ENCODE measurements around the gene PLCD1.

PLCD1 gene

DNA sequence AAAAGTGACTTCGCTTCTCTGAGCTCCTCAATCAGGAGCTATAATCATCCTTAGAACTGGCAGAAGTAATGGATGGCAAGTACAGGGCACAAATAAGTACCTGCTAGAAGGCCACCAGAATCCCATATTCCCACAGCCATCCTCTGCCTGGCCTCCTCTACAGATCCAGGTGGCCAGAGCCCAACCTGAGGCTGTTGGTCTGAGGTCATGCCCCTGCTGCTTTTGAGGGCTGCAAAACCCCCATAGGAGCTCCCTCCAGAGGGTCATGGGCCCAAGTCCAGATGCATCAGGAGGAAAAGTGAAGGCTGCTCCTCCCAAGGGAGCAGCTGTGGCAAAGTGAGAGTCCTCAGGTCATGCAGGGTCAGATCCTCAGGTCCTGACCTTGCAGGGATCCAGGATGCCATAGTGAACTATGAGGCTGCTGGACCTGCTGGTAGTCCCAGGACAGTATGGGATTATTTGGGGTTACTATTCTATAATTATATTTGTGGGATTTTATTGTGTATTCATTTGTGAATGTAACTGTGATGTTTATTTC, 3.0 kb upstream of the PLCD1 start:
- H3K4me1 ChIP-seq (ENCODE audit: control insufficient read depth, insufficient read depth, low read length), result peaks cover 4% of the 10 kb centered on the region
- no peak overlapping the region for H3K27ac ChIP-seq (ENCODE audit: low read depth, low read length)
- no peak overlapping the region for H3K9ac ChIP-seq (ENCODE audit: low read length)
- no peaks in the 10 kb centered on the region for H3K36me3 ChIP-seq (ENCODE audit: control insufficient read depth, insufficient read depth, low read length)
- H3K27me3 ChIP-seq (ENCODE audit: control insufficient read depth, insufficient read depth, low read length), result peaks cover 4% of the 10 kb centered on the region
- no peak overlapping the region for H3K4me3 ChIP-seq (ENCODE audit: low read length)

DNA sequence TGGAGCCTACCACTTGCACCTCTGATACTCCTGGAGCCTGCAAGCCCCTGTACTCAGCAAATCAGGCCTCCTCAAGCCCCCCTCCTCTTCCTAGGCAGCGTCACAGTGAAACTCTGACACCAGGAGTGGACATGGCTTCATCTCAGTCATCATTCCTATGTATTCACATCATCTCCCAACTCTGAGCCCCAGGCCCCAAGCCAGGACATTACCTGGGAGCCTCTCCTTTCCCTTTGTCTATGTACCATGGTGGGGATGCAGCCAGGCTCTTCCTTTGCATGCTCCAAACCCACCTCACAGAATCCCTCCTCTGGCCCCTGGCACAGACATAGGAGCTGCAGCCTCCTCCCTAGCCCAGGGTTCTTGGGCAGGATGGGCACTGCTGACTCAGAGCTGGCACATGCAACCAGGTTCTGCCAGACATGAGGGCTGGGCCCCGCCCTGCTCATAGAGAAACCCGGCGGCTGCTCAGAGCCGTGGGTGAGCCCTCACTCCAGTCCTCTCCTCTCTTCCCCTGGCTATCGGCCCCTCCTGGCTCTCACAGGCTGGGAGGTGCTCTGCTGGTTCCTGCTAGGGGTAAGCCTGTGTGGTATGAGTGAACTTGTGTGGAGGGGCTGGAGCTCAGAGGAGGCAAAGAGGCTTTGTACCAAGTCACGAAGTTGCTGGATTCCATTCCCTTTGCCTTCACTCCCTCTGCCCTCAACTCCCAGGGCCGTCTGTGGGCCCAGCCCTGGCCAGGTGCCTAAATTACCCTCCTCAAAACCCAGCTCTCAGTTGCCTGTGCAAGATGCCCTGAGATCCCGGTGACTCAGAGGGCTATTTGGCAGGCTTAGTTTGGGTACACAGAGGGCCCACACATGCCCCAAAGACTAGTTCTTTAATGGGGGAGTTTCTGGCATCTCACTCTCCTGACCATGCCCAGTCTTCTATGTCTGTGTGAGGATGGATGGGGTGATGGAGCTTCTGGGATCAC, 1.9 kb upstream of the PLCD1 start:
- no peak overlapping the region for H3K27ac ChIP-seq (ENCODE audit: low read depth, low read length)
- peaks cover 4% of the 10 kb centered on the region for H3K27me3 ChIP-seq (ENCODE audit: control insufficient read depth, insufficient read depth, low read length)
- H3K9ac ChIP-seq (ENCODE audit: low read length), result no peak overlapping the region

DNA sequence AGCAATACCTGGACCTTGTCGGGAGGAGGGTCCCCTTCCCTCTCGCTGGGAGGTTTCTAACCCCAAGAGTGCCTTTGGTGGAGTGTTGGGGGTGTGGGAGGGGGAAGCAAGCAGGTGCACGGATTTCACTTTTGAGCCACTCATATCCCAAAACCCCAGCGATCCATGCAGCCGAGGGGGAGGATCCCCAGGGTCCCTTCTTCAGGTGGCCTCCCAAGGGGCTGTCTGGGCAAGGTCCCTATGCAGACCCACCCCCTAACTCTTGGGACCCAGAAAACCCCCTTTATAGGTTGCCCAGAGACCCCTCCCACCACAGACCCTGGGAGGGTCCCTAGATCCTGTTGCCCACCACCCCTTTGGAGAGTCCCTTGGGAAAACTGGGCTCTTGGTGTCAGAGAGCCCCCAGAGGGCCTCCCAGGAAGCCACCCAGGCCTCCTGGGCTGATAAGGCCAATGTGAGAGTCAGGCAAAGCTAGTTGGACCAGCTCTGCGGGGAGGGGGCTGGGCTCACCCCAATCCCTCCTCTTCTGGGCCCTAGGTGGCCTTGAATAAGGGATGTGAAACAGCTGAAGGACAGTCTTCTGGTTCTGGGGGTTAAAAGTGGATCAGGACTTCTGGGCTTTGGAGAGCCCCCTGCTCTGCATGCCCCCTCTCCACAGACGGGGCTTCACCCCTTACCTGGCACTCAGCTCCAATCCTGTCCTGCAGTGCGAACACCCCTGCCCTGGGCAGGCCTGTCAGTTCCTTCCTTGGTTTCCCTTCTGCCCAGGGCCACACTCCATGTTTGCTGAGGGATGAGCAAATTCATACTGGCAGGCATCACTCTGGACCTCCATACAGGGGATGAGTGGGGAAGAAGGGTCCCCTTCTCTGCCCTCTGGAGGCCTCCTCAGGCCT, 932 bp upstream of the PLCD1 start:
- H3K27ac ChIP-seq (ENCODE audit: low read depth, low read length), result peak overlapping the region; percentile 69
- peaks cover 8% of the 10 kb centered on the region for H3K4me1 ChIP-seq (ENCODE audit: control insufficient read depth, insufficient read depth, low read length)
- peak overlapping the region; percentile 65 for H3K4me3 ChIP-seq (ENCODE audit: low read length)
- no peaks in the 10 kb centered on the region for H3K36me3 ChIP-seq (ENCODE audit: control insufficient read depth, insufficient read depth, low read length)
- H3K9ac ChIP-seq (ENCODE audit: low read length), result peak overlapping the region; percentile 20
- peaks cover 4% of the 10 kb centered on the region for H3K27me3 ChIP-seq (ENCODE audit: control insufficient read depth, insufficient read depth, low read length)

More for the DNA sequence above, 1.9 kb upstream of the PLCD1 start:
- peaks cover 4% of the 10 kb centered on the region for H3K4me1 ChIP-seq (ENCODE audit: control insufficient read depth, insufficient read depth, low read length)
- no peaks in the 10 kb centered on the region for H3K36me3 ChIP-seq (ENCODE audit: control insufficient read depth, insufficient read depth, low read length)
- H3K4me3 ChIP-seq (ENCODE audit: low read length), result no peak overlapping the region

DNA sequence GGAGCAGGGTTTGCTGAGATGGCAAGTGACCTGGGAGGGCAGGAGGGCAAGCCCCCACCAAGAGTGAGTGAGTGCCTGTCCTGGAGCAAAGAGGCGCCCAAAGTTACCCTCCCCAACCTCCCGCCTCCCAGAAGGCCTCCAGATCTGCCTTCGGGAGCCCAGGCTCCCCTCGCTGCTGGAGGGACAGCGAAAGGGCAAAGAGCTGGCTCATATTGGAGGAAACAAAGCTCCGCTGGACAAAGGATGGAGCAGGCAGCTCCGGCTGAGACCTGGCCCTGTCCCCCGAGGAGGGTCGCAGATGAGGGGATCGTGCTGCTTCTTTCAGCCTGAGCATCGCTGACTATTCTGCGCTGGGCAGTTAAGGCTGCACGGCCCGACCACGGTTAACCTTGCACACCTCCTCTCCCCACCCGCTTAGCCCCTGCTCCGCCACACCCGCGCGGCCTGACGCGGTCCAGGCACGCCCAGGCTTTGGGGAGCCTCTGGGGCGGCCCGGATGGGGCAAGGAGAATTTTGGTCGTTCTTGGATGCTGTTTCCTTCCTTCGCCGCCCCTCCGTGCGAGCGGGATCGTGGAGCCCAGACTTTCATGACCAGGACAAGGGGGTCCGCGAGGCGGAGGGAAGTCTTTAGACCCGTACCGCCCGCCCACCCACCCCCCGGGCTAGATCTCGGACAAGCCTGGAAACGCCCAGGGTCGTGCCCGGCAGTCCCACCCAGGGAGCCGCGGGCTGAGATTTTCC, 651 bp downstream of the PLCD1 start:
- peaks cover 4% of the 10 kb centered on the region for H3K27me3 ChIP-seq (ENCODE audit: control insufficient read depth, insufficient read depth, low read length)
- peaks cover 8% of the 10 kb centered on the region for H3K4me1 ChIP-seq (ENCODE audit: control insufficient read depth, insufficient read depth, low read length)
- H3K27ac ChIP-seq (ENCODE audit: low read depth, low read length), result peak overlapping the region; percentile 69
- H3K36me3 ChIP-seq (ENCODE audit: control insufficient read depth, insufficient read depth, low read length), result no peaks in the 10 kb centered on the region
- H3K4me3 ChIP-seq (ENCODE audit: low read length), result peak overlapping the region; percentile 65
- H3K9ac ChIP-seq (ENCODE audit: low read length), result no peak overlapping the region

DNA sequence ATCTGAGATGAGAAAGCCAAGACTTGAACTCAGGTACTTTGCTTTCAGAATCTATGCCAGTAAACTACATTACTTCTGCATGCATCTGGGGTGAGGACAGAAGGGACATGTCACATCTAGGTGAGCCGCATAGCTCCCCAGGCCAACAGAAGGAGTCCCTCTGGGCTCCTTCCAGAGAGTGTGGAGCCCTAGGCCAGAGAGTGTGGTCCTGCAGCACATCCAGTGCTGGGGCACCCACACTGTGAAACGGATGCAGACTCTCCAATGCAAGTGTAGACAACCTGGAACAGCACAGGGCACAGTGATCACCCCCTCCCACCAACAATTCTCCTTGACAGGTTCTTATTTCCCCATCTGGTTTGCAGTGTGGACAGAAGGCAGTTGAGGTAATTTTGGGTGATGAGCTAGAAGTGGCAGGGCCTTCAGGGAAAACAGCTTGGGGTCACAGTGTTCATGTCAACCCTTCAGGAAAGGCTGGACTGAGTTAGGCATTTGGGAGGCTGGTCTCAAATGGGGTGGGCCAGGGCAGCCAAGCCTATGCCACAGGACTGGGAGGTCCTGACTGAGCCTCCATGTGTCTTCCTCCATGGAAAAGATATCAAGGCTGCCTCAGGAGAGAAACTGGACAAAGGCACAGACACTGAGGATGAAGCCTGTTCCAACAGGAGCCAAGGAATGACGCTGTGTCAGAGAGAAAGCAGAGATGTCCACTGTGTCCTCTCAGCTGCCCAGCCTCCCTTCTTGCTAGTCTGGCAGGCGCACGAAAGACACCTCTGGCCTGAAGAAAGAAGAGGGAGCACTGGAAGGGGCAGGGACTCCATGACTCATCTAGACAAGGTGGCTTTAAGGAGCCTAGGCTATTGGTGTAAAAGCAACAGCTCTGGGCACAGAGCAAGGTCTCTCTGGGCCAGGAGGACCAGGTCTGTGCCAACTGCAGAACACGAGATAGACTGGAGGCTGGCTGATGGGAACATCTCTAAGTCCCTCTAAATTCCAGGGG, 1.7 kb downstream of the PLCD1 start:
- Histone ChIP-seq H3K27me3 (ENCODE audit: control insufficient read depth, insufficient read depth, low read length) (peaks cover 4% of the 10 kb centered on the region), H3K9ac (ENCODE audit: low read length) (no peak overlapping the region), H3K4me1 (ENCODE audit: control insufficient read depth, insufficient read depth, low read length) (peaks cover 8% of the 10 kb centered on the region), H3K27ac (ENCODE audit: low read depth, low read length) (no peak overlapping the region), H3K36me3 (ENCODE audit: control insufficient read depth, insufficient read depth, low read length) (no peaks in the 10 kb centered on the region), H3K4me3 (ENCODE audit: low read length) (no peak overlapping the region)

DNA sequence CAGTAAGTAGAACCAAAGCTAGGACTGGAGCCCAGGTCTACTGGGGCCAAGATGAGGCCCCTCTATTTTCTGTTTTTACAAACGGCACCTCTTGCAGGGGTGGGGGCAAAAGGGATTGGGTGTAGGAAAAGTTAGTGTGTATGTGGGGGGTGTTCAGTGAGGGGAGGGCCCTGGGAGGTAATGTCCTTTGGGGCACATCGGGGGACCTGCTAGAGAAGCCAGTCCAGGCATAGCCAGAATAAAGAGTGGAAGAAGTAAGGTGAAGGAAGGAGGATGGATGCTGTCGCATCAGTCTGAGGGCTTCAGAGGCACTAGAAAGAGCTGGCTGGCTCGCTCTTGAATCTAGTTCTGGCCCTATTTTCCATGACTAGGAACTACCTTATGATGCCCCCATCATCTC, 2.6 kb downstream of the PLCD1 start:
- Histone ChIP-seq H3K9ac (ENCODE audit: low read length) (no peak overlapping the region), H3K4me3 (ENCODE audit: low read length) (no peak overlapping the region), H3K27ac (ENCODE audit: low read depth, low read length) (no peak overlapping the region), H3K27me3 (ENCODE audit: control insufficient read depth, insufficient read depth, low read length) (peaks cover 4% of the 10 kb centered on the region), H3K4me1 (ENCODE audit: control insufficient read depth, insufficient read depth, low read length) (peaks cover 8% of the 10 kb centered on the region), H3K36me3 (ENCODE audit: control insufficient read depth, insufficient read depth, low read length) (no peaks in the 10 kb centered on the region)

DNA sequence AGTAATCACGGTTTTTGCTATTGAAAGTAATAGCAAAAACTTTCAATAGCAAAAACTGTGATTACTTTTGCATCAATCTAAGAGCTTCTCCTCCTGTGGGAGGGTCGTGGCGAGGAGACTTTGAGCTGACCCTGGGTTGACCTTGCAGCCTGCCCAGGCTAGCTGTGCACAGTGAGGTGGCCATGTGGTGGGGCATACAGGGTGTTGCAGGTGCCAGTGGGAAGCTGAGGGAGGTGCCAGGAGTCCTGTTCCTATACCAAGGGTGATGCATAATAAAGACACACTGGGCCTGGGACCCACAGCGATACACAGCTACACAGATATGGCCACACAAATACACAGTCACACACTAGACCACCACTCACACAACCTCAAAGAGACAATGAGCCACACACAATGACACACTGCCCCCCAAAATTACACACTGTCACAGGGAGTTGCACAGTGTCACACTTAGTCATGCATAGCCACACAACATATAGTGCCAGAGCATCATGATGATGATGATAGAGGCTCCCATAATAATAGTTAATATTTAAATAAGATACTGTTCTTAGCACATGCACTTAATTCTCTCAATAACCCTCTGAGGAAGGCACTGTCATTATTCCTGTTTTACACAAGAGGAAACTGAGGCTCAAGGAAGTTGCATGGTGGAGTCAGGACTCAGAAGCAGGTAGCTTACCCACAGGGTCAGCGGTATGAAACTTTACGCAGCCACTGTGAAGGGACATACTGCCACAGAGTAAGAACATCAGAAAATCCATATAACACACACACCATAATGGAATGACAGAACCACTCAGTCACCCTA, 6.3 kb downstream of the PLCD1 start:
- Histone ChIP-seq H3K4me1 (ENCODE audit: control insufficient read depth, insufficient read depth, low read length) (peaks cover 5% of the 10 kb centered on the region), H3K9ac (ENCODE audit: low read length) (no peak overlapping the region), H3K4me3 (ENCODE audit: low read length) (peak overlapping the region; percentile 89), H3K27ac (ENCODE audit: low read depth, low read length) (peak overlapping the region; percentile 96), H3K27me3 (ENCODE audit: control insufficient read depth, insufficient read depth, low read length) (no peaks in the 10 kb centered on the region), H3K36me3 (ENCODE audit: control insufficient read depth, insufficient read depth, low read length) (peaks cover 10% of the 10 kb centered on the region)

DNA sequence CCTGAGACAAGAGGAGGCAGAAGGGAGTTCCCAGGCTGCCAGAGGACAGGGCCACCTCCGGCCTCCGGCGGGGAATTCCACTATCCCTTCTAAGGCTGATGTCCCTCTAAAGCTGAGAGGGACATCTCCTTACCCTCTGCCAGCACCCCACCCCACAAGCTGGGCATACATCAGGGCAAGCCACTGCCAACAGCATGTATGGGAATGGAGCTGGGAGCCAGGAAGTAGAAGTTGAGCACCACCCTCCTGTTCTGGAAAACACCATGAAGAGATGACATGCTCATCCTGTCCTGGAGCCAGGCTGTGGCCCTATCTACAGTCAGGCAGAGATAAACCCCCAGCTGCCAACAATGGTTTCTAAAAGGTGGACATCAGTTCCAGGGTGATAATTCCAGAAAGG, 7.1 kb downstream of the PLCD1 start:
- H3K4me3 ChIP-seq (ENCODE audit: low read length), result no peak overlapping the region
- peaks cover 11% of the 10 kb centered on the region for H3K36me3 ChIP-seq (ENCODE audit: control insufficient read depth, insufficient read depth, low read length)
- no peak overlapping the region for H3K9ac ChIP-seq (ENCODE audit: low read length)
- no peaks in the 10 kb centered on the region for H3K27me3 ChIP-seq (ENCODE audit: control insufficient read depth, insufficient read depth, low read length)
- H3K4me1 ChIP-seq (ENCODE audit: control insufficient read depth, insufficient read depth, low read length), result peaks cover 5% of the 10 kb centered on the region
- H3K27ac ChIP-seq (ENCODE audit: low read depth, low read length), result no peak overlapping the region

DNA sequence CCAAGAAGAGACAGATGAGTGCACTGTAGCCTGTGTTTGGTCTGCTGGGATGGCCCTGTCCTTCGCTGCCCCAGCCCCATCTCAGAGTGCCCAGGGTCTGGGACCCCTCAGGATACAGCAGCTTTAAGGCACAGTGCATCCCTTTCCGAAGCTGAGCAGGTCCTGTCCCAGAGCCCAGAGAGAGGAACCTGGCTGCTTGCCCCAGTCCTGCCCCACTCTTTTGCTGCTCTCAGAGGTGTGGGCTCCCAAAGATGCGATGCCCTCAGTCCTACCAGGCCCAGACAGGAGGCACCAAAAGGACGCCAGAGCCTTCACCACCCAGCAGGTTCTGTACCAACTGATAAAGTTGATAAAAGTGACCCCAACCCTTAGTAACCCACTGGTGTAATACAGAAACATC, 8.2 kb downstream of the PLCD1 start:
- Histone ChIP-seq H3K4me3 (ENCODE audit: low read length) (no peak overlapping the region), H3K4me1 (ENCODE audit: control insufficient read depth, insufficient read depth, low read length) (peaks cover 5% of the 10 kb centered on the region), H3K27me3 (ENCODE audit: control insufficient read depth, insufficient read depth, low read length) (no peaks in the 10 kb centered on the region), H3K36me3 (ENCODE audit: control insufficient read depth, insufficient read depth, low read length) (peaks cover 14% of the 10 kb centered on the region), H3K9ac (ENCODE audit: low read length) (no peak overlapping the region), H3K27ac (ENCODE audit: low read depth, low read length) (no peak overlapping the region)

DNA sequence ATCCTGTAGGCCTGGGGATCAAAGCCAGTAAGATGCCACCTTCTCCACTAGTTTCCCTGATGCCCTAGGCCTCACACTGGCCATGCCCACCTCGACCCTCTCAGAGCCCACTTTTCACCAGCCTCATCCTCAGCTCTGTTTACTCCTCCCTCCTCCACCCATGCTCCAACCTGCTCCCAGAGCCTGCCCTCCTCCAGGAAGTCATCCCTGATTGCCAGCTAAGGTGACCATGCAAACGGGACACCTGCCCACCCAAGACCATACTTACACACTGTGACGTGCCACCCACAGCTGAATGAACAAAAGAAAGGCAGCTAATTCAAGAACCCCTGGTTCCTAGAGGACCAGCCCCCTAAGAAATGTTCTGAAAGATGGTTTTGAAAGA, 9.1 kb downstream of the PLCD1 start:
- no peak overlapping the region for H3K27ac ChIP-seq (ENCODE audit: low read depth, low read length)
- no peaks in the 10 kb centered on the region for H3K4me1 ChIP-seq (ENCODE audit: control insufficient read depth, insufficient read depth, low read length)
- peaks cover 20% of the 10 kb centered on the region for H3K36me3 ChIP-seq (ENCODE audit: control insufficient read depth, insufficient read depth, low read length)
- H3K27me3 ChIP-seq (ENCODE audit: control insufficient read depth, insufficient read depth, low read length), result no peaks in the 10 kb centered on the region
- no peak overlapping the region for H3K9ac ChIP-seq (ENCODE audit: low read length)
- H3K4me3 ChIP-seq (ENCODE audit: low read length), result no peak overlapping the region

Measured in rectal smooth muscle tissue (tissue), 1 donor.